SKM-1 treated with dmso at 0.1 percent for 144 hours (cell line): ENCODE data around the gene ALDH5A1.
"Not testable (repeated sequence)": the region's sequence is repeated elsewhere in the genome, so short reads cannot be mapped to it uniquely, and the experiment has no call there.

Experiments
- DNase-seq: peaks from one replicate; lab custom pipeline; 2025; ENCODE audit not compliant: unreplicated experiment; lab: John Stamatoyannopoulos, UW

The ALDH5A1 gene

DNA sequence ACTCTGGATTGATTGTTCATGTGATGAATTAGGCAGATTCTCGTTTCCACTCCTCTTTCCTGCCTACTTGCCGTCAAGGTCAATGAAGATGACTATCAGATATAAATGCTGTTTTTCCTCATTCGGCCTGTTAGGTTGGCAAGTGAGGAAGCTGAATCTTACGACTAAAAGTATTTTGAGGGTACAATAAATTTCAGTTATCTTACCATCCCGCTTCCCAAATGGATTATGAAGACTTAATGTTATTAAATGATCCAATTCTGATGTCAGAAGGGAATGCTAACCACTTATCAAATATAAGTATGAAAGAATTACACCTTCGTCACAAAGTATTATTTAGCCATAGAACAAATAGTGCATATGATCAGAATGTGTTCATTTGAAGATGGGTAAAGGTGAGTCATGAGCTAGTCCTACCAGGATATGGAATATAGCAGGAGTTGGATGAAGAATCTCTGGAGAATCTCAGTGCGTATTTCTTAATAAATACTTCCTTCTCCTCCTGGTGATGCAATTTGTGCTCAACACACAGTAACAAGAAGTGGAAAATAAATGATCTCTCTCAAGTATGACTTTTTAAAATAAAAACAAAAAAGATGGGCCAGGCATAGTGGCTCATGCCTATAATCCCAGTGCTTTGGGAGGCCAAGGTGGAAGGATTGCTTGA lies 10.0 kb upstream of the ALDH5A1 start:
- DNase-seq: no peak

DNA sequence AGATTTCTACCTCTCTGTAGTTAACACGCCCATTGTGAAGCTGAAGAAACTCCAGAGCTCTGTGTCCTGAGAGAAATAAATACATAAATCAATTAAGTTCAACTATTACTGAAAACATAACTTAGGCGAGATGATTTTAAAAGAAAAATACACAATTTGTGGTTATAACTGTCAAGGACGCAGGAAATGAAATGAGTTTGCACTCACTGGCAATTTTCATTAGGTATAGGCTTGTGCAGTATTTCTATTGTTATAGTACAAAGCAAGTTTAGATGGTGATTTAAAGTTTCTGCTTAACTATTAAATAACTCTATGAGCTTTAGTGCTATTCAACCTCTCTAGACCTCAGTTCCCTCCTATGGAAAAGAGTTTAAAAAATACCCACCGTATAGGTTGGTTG lies 8.7 kb upstream of the ALDH5A1 start:
- no peak for DNase-seq

GRCh38 chr6:24489470-24489869 lies 5.3 kb upstream of the ALDH5A1 start, which contains the start of gene GPLD1:
TSS of gene GPLD1 (minus strand) at chr6:24489578. CDS start at chr6:24489511, 67 bp downstream.
- DNase-seq: no peak

- peak; percentile 56 for DNase-seq
Observed at GRCh38 chr6:24489881-24490280, 4.9 kb upstream of the ALDH5A1 start.

DNA sequence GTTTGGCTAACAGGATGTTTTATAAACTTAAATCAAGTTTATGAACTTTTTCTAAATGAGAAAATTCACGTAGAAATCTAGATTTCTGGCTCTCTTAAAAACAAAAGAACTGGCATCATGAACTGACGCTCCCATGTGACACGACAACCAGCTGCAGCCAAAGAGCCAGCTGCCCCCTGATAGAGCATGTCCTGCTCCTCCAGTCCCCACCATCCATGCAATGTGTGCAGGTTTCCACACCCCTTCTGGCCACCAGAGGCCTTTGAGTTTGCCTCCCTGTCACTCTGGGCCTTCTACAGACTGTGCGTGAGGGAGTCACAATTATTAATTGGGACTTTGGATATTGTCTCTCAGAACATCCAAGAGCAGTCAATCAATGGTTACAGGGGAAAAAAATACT lies 3.8 kb upstream of the ALDH5A1 start:
- DNase-seq: no peak

DNA sequence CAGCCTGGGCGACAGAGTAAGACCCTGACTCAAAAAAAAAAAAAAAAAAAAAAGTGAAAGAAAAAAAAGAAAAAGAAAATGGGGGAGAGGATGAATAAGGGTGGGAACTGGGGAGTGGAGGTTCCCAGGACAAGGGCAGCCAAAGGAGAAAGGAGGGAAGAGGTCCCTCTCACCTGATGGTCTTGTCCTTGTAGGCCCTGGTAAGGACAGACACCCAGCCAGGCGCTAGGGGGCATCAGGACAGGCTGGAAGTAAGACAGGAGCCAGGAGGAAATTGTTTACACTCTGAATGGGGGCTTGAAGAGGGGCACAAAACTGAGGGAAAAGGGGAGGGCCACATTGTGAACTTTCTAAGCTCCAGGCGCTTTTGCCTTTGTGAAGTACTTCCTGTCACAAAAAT lies 2.3 kb upstream of the ALDH5A1 start:
- DNase-seq: no peak

DNA sequence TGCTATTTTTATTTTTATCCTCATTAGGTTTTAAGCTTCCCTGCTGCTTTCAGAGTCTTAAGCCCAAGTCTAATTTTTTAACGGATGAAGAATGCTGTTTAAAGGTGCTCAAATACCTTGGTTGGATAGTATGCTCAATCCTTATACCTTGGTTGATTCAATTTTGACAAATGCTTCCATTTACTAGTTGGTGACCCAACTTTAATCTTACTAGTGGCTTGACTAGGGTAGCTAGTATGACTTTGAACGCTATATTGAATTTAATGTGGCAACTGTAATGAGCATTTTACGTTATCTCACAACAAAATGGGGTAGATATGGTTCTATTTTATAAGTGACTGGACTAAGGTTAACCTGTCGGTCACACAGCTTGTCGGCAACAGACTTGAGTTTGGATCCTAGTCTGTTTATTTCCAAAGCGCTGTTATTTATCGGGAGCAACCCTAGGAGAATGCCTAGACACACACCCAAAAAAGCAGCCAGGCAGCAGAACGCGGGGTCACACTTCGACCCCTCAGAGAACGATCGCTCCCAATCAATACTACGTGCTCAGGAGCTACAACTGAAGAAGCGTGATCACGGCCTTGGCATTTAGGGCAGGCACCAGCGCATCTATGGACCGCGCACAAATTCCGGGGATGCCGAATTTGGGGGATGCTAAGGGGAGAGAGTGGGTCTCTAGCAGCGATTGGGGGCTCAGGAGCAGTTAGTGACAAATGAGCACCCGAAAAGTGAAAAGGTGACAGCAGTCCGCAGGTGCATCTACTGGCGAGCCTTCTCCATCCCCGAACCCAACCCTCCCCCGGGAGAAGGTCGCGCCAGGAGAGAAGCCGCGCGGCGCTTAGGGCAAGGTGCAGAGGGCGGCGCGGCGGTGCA lies 586 bp upstream of the ALDH5A1 start:
- DNase-seq: no peak

DNA sequence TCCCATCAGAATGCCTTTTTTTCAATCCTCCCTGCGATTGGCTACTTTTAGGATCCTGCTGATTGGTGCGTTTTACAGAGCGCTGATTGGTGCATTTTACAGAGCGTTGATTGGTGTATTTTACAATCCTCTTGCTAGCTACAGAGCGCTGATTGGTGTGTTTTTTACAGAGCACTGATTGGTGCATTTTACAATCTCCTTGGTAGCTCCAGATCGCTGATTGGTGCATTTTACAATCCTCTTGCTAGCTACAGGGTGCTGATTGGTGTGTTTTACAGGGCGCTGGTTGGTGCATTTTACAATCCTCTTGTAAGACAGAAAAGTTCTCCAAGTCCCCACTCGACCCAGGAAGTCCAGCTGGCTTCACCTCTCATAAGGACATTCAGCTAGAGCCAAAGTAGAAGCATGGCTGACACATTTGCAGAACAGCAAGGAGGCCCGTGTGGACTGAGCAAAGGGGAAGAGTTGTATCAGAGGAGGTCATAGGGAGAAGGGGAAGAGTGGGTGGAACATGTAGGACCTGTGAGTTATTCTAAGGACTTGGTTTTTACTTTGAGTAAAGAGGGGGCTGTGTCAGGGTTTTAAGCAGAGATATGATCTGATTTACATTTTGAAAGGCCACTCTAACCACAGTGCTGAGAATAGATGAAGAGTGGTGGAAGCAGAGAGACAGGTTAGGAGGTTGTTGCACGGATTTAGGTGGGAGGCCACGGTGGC lies 2.6 kb downstream of the ALDH5A1 start:
- DNase-seq: no peak

- DNase-seq: no peak
Observed at GRCh38 chr6:24500683-24501082, 5.9 kb downstream of the ALDH5A1 start.

DNA sequence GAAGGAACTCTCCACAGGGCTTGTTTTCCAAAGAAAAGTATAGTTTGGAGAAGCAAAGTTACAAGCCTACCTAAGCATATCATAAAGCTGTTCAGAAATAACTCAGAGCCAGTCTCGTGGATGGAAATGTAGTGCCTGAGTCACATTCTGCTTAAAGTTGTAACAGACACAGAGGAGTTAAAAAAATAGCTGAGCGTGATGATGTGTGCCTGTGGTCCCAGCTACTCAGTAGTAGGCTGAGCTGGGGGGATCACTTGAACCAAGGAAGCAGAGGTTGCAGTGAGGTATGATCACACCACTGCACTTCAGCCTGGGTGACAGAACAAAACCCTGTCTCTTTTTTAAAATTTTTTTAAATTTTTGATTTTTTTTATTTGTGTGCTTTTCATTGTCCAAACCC lies 6.6 kb downstream of the ALDH5A1 start:
- no peak for DNase-seq

GRCh38 chr6:24501914-24502313 lies 7.1 kb downstream of the ALDH5A1 start:
- no peak for DNase-seq

GRCh38 chr6:24504287-24504648 lies 9.5 kb downstream of the ALDH5A1 start:
- DNase-seq: no peak

- DNase-seq: no peak
Observed at GRCh38 chr6:24504649-24505586, 10.1 kb downstream of the ALDH5A1 start.

- no peak for DNase-seq
Observed at GRCh38 chr6:24506814-24507520, 12.2 kb downstream of the ALDH5A1 start.

DNA sequence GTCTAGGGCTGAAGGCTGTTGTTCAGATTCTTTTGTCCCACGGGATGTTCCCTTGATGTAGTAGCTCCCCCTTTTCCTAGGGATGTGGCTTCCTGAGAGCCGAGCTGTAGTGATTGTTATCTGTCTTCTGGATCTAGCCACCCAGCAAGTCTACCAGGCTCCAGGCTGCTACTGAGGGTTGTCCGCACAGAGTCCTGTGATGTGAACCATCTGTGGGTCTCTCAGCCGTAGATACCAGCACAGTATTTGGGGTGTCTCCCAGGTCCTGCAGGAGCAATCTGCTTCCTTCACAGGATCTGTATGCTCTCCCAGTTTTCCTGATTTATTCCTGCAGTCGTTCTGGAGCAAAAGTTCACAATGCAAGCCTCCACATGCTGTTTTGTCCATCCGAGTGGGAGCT lies 17.2 kb downstream of the ALDH5A1 start:
- DNase-seq: not testable (repeated sequence)

GRCh38 chr6:24513602-24514001 lies 18.8 kb downstream of the ALDH5A1 start:
- DNase-seq: no peak

- DNase-seq: no peak
Observed at GRCh38 chr6:24517659-24518543, 23.1 kb downstream of the ALDH5A1 start.

GRCh38 chr6:24520929-24521546 lies 26.3 kb downstream of the ALDH5A1 start:
- DNase-seq: peak; percentile 34
